ENCODE results near the gene CACNA1B. TPM values are rescaled to one million over a fixed set of nuclear protein-coding genes. Genes with fewer than 3 reads are reported as not detected.

Gene CACNA1B
- total and polyA plus RNA-seq, 2 donors from 2014 or later: 0.03 TPM; not detected in 1

DNA sequence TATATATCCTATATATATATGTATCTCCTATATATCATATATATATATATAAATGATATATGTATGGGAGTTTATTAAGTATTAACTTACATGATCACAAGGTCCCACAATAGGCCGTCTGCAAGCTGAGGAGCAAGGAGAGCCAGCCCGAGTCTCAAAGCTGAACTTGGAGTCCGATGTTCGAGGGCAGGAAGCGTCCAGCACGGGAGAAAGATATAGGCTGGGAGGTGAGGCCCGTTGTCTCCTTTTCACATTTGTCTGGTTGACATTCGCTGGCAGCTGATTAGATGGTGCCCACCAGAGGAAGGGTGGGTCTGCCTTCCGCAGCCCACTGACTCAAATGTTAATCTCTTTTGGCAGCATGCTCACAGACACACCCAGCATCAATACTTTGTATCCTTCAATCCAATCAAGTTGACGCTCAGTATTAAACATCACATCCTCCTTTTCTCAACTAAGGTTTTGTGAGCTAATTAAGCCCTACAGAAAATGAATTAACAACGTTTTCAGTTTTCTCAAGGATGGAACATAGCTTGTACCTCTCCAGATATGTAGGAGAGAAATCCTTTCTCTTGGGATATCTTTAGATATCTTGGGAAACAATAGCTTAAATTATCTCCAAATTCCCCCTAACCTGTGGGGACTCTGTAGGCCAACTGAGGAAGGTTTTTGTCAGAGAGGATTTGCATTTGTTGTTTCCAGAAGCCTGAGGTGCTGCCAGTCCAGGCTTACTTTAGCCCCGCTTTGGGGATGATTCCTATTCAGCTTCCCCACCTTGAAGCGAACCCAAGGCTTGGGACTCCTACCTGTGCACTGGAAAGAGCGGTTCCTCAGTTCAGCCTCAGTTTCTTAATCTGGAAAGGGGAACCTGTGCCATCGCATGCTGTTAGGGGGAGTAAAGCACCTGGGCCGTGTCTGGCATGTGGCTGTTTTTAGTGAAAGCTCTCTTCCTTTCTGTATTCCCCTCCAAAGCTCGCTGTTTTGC is 163.2 kb downstream of the CACNA1B start:
- no peaks in the 10 kb centered on the region for H3K36me3 ChIP-seq (ENCODE audit: control insufficient read depth in 2 of 3, insufficient read depth in 3 of 3, low read length in 3 of 3)
- no peak overlapping the region for H3K9ac ChIP-seq (ENCODE audit: low read length in 3 of 3)
- H3K4me1 ChIP-seq (ENCODE audit: control insufficient read depth in 2 of 3, insufficient read depth in 2 of 3, low read depth in 1 of 3, low read length in 3 of 3): no peaks in the 10 kb centered on the region
- H3K27ac ChIP-seq (ENCODE audit: low read depth in 2 of 2, low read length in 2 of 2): no peak overlapping the region
- peak in 1 of 5 donors; percentile 19 for DNase-seq
- H3K27me3 ChIP-seq (ENCODE audit: control insufficient read depth, insufficient read depth, low read length): no peaks in the 10 kb centered on the region
- no peak overlapping the region for H3K4me3 ChIP-seq (ENCODE audit: low read length in 3 of 3)
- no peak for FAIRE-seq
- no peaks in the 10 kb centered on the region for H3K9me3 ChIP-seq (ENCODE audit: control insufficient read depth in 2 of 3, insufficient read depth in 1 of 3, low read length in 3 of 3)
- TF ChIP-seq, protein P1, sequence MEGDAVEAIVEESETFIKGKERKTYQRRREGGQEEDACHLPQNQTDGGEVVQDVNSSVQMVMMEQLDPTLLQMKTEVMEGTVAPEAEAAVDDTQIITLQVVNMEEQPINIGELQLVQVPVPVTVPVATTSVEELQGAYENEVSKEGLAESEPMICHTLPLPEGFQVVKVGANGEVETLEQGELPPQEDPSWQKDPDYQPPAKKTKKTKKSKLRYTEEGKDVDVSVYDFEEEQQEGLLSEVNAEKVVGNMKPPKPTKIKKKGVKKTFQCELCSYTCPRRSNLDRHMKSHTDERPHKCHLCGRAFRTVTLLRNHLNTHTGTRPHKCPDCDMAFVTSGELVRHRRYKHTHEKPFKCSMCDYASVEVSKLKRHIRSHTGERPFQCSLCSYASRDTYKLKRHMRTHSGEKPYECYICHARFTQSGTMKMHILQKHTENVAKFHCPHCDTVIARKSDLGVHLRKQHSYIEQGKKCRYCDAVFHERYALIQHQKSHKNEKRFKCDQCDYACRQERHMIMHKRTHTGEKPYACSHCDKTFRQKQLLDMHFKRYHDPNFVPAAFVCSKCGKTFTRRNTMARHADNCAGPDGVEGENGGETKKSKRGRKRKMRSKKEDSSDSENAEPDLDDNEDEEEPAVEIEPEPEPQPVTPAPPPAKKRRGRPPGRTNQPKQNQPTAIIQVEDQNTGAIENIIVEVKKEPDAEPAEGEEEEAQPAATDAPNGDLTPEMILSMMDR (IDR thresholded peaks at IDR 0.05; ENCODE audit: borderline replicate concordance, extremely low read depth, insufficient read depth): no peak
- intact Hi-C loops (cut with DNase I): no loop called here

DNA sequence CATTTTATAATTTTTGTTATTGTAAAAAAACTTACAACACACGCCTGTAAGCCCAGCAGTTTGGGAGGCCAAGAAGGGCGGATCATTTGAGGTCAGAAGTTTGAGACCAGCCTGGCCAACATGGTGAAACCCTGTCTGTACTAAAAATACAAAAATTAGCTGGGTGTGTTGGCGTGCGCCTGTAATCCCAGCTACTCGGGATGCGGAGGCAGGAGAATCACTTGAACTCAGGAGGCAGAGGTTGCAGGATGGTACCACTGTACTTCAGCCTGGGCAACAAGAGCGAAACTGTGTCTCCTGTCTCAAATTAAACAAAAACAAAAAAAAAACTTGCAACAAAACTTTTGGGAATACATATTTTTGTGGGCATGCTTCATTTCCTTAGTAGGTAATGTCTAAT is 164.6 kb downstream of the CACNA1B start:
- H3K36me3 ChIP-seq (ENCODE audit: control insufficient read depth in 2 of 3, insufficient read depth in 3 of 3, low read length in 3 of 3): no peaks in the 10 kb centered on the region
- H3K9me3 ChIP-seq (ENCODE audit: control insufficient read depth in 2 of 3, insufficient read depth in 1 of 3, low read length in 3 of 3): no peaks in the 10 kb centered on the region
- H3K4me1 ChIP-seq (ENCODE audit: control insufficient read depth in 2 of 3, insufficient read depth in 2 of 3, low read depth in 1 of 3, low read length in 3 of 3): no peaks in the 10 kb centered on the region
- H3K27ac ChIP-seq (ENCODE audit: low read depth in 2 of 2, low read length in 2 of 2): no peak overlapping the region
- H3K9ac ChIP-seq (ENCODE audit: low read length in 3 of 3): no peak overlapping the region
- FAIRE-seq: no peak
- intact Hi-C loops (cut with DNase I): no loop called here
- TF ChIP-seq, protein P1 (IDR thresholded peaks at IDR 0.05; ENCODE audit: borderline replicate concordance, extremely low read depth, insufficient read depth): no peak
- DNase-seq: no peak
- H3K4me3 ChIP-seq (ENCODE audit: low read length in 3 of 3): no peak overlapping the region
- no peaks in the 10 kb centered on the region for H3K27me3 ChIP-seq (ENCODE audit: control insufficient read depth, insufficient read depth, low read length)

DNA sequence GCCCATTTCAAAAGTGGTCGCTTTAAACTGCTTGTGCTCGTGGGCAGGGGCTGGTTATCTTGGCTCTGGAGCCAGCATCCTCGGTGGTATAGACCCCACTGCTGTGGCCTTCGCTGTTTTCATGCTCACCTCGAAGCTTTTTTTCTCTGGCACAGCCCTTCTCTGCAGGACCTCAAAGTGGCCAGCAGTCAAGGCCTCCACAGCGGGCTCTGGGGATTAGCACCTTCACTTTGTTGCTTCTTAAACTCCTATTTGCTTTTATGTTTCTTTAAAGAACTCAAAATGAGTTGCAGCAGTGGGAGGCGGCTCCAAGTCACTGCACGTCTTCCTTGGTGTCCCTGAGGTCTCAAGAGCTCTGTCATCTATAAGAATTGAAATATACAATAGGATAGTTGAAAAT is 165.1 kb downstream of the CACNA1B start:
- H3K9ac ChIP-seq (ENCODE audit: low read length in 3 of 3): no peak overlapping the region
- H3K4me3 ChIP-seq (ENCODE audit: low read length in 3 of 3): no peak overlapping the region
- no peak overlapping the region for H3K27ac ChIP-seq (ENCODE audit: low read depth in 2 of 2, low read length in 2 of 2)
- no peak for DNase-seq
- FAIRE-seq: no peak
- no peaks in the 10 kb centered on the region for H3K27me3 ChIP-seq (ENCODE audit: control insufficient read depth, insufficient read depth, low read length)
- H3K4me1 ChIP-seq (ENCODE audit: control insufficient read depth in 2 of 3, insufficient read depth in 2 of 3, low read depth in 1 of 3, low read length in 3 of 3): no peaks in the 10 kb centered on the region
- TF ChIP-seq, protein P1 (IDR thresholded peaks at IDR 0.05; ENCODE audit: borderline replicate concordance, extremely low read depth, insufficient read depth): no peak
- H3K9me3 ChIP-seq (ENCODE audit: control insufficient read depth in 2 of 3, insufficient read depth in 1 of 3, low read length in 3 of 3): no peaks in the 10 kb centered on the region
- intact Hi-C loops (cut with DNase I): no loop called here
- H3K36me3 ChIP-seq (ENCODE audit: control insufficient read depth in 2 of 3, insufficient read depth in 3 of 3, low read length in 3 of 3): no peaks in the 10 kb centered on the region

Measured in kidney (tissue), 14 donors.